Heart right ventricle (tissue), 16 donors: ENCODE results near the gene SLC25A42. TPM values are rescaled to one million over a fixed set of nuclear protein-coding genes. Genes with fewer than 3 reads are reported as not detected.

Source experiments
- ATAC-seq, 8 donors: fragments of 200-7000 bp; cut with Tn5 transposase; one replicate each; pipeline ENCODE4 v1.9.1; 2020; ENCODE audit warnings: mild to moderate bottlenecking in 8 of 8, moderate library complexity in 8 of 8, moderate number of reproducible peaks in 1 of 8
- DNase-seq, 2 donors: peaks; one replicate each; pipeline ENCODE4 v3.0.0-alpha.2; 2020
- H3K27ac ChIP-seq, 10 donors: fragments of 200-600 bp; sonication (generic) in 2 of 10; one replicate each; pipeline versions ENCODE4 v1.5.0 to v1.8.0; 2020 to 2022; ENCODE audit warnings: mild to moderate bottlenecking in 3 of 10
- H3K27me3 ChIP-seq, 7 donors: fragments of 200-600 bp; one replicate each; pipeline ENCODE4 v1.8.0; 2021 to 2022; ENCODE audit warnings: mild to moderate bottlenecking in 2 of 7
- H3K36me3 ChIP-seq, 9 donors: fragments of 200-600 bp; sonication (generic) in 1 of 9; one replicate each; pipeline versions ENCODE4 v1.5.0 to v1.8.0; 2020 to 2022; ENCODE audit warnings: mild to moderate bottlenecking in 2 of 9
- H3K4me1 ChIP-seq, 9 donors: fragments of 200-600 bp; sonication (generic) in 1 of 9; one replicate each; pipeline versions ENCODE4 v1.5.0 to v1.8.0; 2020 to 2022; ENCODE audit warnings: mild to moderate bottlenecking in 4 of 9
- H3K4me3 ChIP-seq, 10 donors: fragments of 200-600 bp; sonication (generic) in 2 of 10; one replicate each; pipeline versions ENCODE4 v1.5.0 to v1.8.0; 2020 to 2022; ENCODE audit warnings: mild to moderate bottlenecking in 7 of 10, moderate library complexity in 2 of 10
- H3K9me3 ChIP-seq, 11 donors: fragments of 200-600 bp in 10 of 11; sonication (generic) in 2 of 11; one replicate each; pipeline versions ENCODE4 v1.5.0 to v1.8.0; 2013 to 2022; ENCODE audit warnings: mild to moderate bottlenecking in 2 of 11, control low read depth in 1 of 11, moderate library complexity in 1 of 11
- WGBS, 2 donors: extraction: QIAGEN DNeasy Blood & Tissue Kit; methylation state at CpG; one replicate each; pipeline ENCODE4 v1.1.7; 2013; ENCODE audit warnings: inconsistent platforms in 1 of 2; 5-methylcytosine and 5-hydroxymethylcytosine counted together
- intact Hi-C, 10 donors: fragments of 100-400 bp; cut with DNase I; formaldehyde crosslinking; loops; one replicate each; pipeline versions ENCODE4 v1.11.1 to v1.14.2; 2022
- polyA plus RNA-seq, 2 donors: library from polyadenylated mRNA; stranded (reverse); fragments of 200-250 nt; gene quantifications; one replicate each; pipeline ENCODE4 v1.2.3, GENCODE V29; 2013
- total RNA-seq, 10 donors: library from RNA; stranded (reverse); fragmentation: NEBNext Ultra II Directional in 3 of 10; extraction: Animal tissue kit (Norgen Biotek cat#: 25700) in 3 of 10; gene quantifications; one replicate each; pipeline versions ENCODE4 v1.2.1 to v1.2.4, GENCODE V29; 2021 to 2023
- TF ChIP-seq, protein P1 (sequence below), 9 donors: fragments of 200-600 bp; sonication (generic) in 2 of 9; IDR thresholded peaks; one replicate each; pipeline versions ENCODE4 v1.5.0 to v1.8.0; 2021 to 2022; ENCODE audit warnings: antibody characterized with exemption in 9 of 9, mild to moderate bottlenecking in 5 of 9, moderate library complexity in 1 of 9
- donor health status: Arrhythmogenic right ventricular cardiomyopathy.
- donor health status: ischemic (EF 13 %, LVEDD 7.1; RV severe dilation, severe dysfunction).
- donor health status: healthy with polysubstance abuse.
- donor health status: DM: no; HTN: yes; CAD: no.
- donor health status: DM: no; HTN: no; CAD: no.
- donor health status: ischemic (EF 25% LVEDD 6.9; RV normal size, moderate dysfunction).
- donor health status: ischemic (EF 25% LVEDD 5.7; RV mildly dilated, moderate dysfunction).
- donor health status: healthy.
- donor health status: DM: yes; HTN: yes; CAD: no.
- donor health status: Ischemic cardiomyopathy.
- donor health status: ischemic (EF 35%, LVEDD 5.7; RV mildly dilated, moderate dysfunction).
- donor health status: nonischemic (EF 11% LVEDD 7.7; RV severe dilation, severe dysfunction).
- donor health status: DM: yes; HTN: yes; CAD: no.
- donor health status: PGD.
- donor health status: ischemic (EF 29% LVEDD 5.4; RV normal size, mild dysfunction).
- donor health status: nonischemic (EF 23%, LVEDD 6.1; RV moderate dilation, normal function).

SLC25A42 gene
- total and polyA plus RNA-seq, 12 donors = 15.7 to 24.1 (median 18.2) TPM

DNA sequence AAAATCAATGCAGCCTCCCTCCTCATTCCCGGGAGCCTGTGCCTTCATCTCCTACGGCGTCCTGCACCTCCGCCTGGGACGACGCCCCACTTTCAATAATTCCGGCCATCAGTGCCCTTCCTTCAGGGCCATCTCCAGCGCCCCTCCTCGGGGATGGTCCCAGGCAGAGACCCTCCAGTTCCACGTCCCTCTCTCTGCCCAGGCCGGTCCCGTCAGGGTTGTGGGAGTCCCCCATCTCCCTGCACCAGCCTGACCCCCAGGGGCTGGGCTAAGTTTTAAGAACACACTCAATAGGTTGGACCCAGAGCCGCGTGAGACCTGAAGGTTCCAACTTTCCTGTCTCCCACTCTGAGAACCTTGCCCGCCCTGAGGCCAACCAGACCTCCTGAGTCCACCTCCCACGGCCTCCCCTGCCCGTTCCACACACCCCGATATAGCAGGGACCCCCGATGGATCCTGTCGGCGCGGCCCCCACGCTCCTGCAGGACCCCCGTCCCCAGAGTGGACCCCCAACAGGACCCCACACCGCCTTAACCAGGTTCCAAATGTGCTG lies 73.8 kb downstream of the SLC25A42 start:
- intact Hi-C loops = loop anchor here in 6 of 10 donors (2.0 kb wide), 3 partner anchors 75 to 85 kb away; partner anchors contain the start of gene SLC25A42 (in 3 of the 6)
- Histone ChIP-seq H3K9me3 (peaks cover 0 to 5% (median under 1%) of the 10 kb centered on the region in 11 donors), H3K4me1 (peaks cover 4 to 25% (median 15%) of the 10 kb centered on the region in 9 donors), H3K27me3 (no peaks in the 10 kb centered on the region), H3K36me3 (peaks cover 0 to 3% (median 0%) of the 10 kb centered on the region in 9 donors), H3K4me3 (peak overlapping the region; percentile 32 to 85 (median 76)), H3K27ac (peak overlapping the region in 9 of 10 donors; percentile 1 to 88 (median 85))
- ATAC-seq (peak in 6 of 8 donors; percentile 8 to 39 (median 24)), DNase-seq (no peak)
- TF ChIP-seq, protein P1, sequence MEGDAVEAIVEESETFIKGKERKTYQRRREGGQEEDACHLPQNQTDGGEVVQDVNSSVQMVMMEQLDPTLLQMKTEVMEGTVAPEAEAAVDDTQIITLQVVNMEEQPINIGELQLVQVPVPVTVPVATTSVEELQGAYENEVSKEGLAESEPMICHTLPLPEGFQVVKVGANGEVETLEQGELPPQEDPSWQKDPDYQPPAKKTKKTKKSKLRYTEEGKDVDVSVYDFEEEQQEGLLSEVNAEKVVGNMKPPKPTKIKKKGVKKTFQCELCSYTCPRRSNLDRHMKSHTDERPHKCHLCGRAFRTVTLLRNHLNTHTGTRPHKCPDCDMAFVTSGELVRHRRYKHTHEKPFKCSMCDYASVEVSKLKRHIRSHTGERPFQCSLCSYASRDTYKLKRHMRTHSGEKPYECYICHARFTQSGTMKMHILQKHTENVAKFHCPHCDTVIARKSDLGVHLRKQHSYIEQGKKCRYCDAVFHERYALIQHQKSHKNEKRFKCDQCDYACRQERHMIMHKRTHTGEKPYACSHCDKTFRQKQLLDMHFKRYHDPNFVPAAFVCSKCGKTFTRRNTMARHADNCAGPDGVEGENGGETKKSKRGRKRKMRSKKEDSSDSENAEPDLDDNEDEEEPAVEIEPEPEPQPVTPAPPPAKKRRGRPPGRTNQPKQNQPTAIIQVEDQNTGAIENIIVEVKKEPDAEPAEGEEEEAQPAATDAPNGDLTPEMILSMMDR (IDR thresholded peaks at IDR 0.05) = no peak
- 14 to 16% methylated on average over 25 of the region's 25 CpGs for WGBS, 2 donors

- H3K27ac ChIP-seq = peak within 1 kb of the TSS in 9 of 10 donors; percentile 1 to 88 (median 85)
- 2 to 3% methylated on average over 42 of the region's 42 CpGs for WGBS, 2 donors
- ATAC-seq (peak; percentile 96 to 100 (median 98)), DNase-seq (peak; percentile 97 to 99)
- H3K4me1 ChIP-seq = peaks cover 4 to 25% (median 15%) of the 10 kb centered on the region in 9 donors
- intact Hi-C loops = loop anchor here in 6 of 10 donors (2.0 kb wide), 3 partner anchors 76 to 86 kb away; partner anchors contain the start of gene SLC25A42 (in 2 of the 6)
- H3K4me3 ChIP-seq = peak within 1 kb of the TSS; percentile 32 to 85 (median 76)
- no peaks in the 10 kb centered on the region for H3K27me3 ChIP-seq
- TF ChIP-seq, protein P1 (IDR thresholded peaks at IDR 0.05) = no peak
- H3K9me3 ChIP-seq = no peaks in the 10 kb centered on the region
- H3K36me3 ChIP-seq = no peaks in the 10 kb centered on the region
Measured at GRCh38 chr19:19138109-19138981, 74.6 kb downstream of the SLC25A42 start, which contains the start of gene TMEM161A. TSS of gene TMEM161A (minus strand) at chr19:19138478. CDS start at chr19:19138428, 50 bp downstream.

DNA sequence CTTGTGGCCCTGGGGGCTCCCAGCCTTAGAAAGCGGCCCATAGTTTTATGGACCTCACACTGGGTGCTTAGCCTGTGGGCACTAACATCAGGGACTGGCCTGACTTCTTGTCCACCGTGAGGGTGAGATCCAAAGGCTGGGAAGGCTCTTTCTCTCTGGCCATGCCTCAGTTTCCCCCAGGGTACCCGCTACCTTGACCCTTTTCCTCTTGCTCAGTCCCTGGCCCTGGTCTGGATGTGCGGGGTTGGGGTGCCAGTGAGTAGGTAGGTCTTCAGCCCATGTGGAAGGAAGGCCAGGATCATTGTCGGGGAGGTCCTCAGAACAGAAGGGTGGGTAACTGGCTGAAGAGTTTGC lies 76.1 kb downstream of the SLC25A42 start:
- DNase-seq (no peak), ATAC-seq (peak in 1 of 8 donors; percentile 18)
- Histone ChIP-seq H3K27ac (no peak overlapping the region), H3K4me3 (no peak overlapping the region), H3K4me1 (peaks cover 4 to 18% (median 11%) of the 10 kb centered on the region in 9 donors), H3K27me3 (no peaks in the 10 kb centered on the region), H3K36me3 (no peaks in the 10 kb centered on the region), H3K9me3 (no peaks in the 10 kb centered on the region)
- intact Hi-C loops = loop anchor here (1.0 to 10.0 kb wide), 8 partner anchors 77 to 205 kb away; partner anchors contain the start of gene SLC25A42 (in 2 of the 10)
- TF ChIP-seq, protein P1 (IDR thresholded peaks at IDR 0.05) = peak in 3 of 9 donors; percentile 1 to 4 (median 3)
- WGBS, 2 donors = 43 to 47% methylated on average over 5 of the region's 5 CpGs

- intact Hi-C loops = loop anchor here in 6 of 10 donors (2.0 to 10.0 kb wide), 5 partner anchors 83 to 204 kb away; no protein-coding TSS in a partner anchor
Measured at GRCh38 chr19:19140476-19140875, 76.7 kb downstream of the SLC25A42 start.

More at GRCh38 chr19:19140476-19140875, 76.7 kb downstream of the SLC25A42 start:
- no peak for ATAC-seq
- 67 to 69% methylated on average over 5 of the region's 5 CpGs for WGBS, 2 donors
- Histone ChIP-seq H3K27ac (no peak overlapping the region), H3K27me3 (no peaks in the 10 kb centered on the region), H3K9me3 (no peaks in the 10 kb centered on the region), H3K4me1 (peaks cover 4 to 18% (median 11%) of the 10 kb centered on the region in 9 donors), H3K36me3 (no peaks in the 10 kb centered on the region), H3K4me3 (no peak overlapping the region)
- DNase-seq = no peak
- TF ChIP-seq, protein P1 (IDR thresholded peaks at IDR 0.05) = no peak
